ENCODE results near the gene MAST3.

GRCh38 chr19:18096258-18096657 lies 1.3 kb upstream of the MAST3 start:
- TF ChIP-seq CTCF (IDR thresholded peaks at IDR 0.05; ENCODE audit: insufficient read depth, low read length, poor library complexity, severe bottlenecking): no peak
- no peak for TF ChIP-seq EZH2phosphoT487 (conservative IDR thresholded peaks at IDR 0.05; ENCODE audit: low read length)

All from SU-DHL-6 (cell line).